ENCODE results near the gene DOCK1.

- no peak for TF ChIP-seq CTCF (IDR thresholded peaks at IDR 0.05)
- no peak for TF ChIP-seq POLR2A (IDR thresholded peaks at IDR 0.05)
- no peak for TF ChIP-seq POLR2AphosphoS5 (IDR thresholded peaks at IDR 0.05)
- TF ChIP-seq EP300 (IDR thresholded peaks at IDR 0.05): no peak
These were observed 438.6 kb downstream of the DOCK1 start for GRCh38 chr10:127343821-127344220.
